Stimulated activated CD8-positive, alpha-beta memory T cell treated with anti-CD3 and anti-CD28 coated beads, Interleukin-4, amount 100 ng/mL, for 4 hours (primary cell): Measurements from ENCODE around the gene TMEM114.

Experiments used
- DNase-seq, 2 donors: peaks; one replicate each; pipeline ENCODE4 v3.0.0-alpha.2; 2020; ENCODE audit warnings: low read depth in 2 of 2, low spot score in 1 of 2

Gene TMEM114

DNA sequence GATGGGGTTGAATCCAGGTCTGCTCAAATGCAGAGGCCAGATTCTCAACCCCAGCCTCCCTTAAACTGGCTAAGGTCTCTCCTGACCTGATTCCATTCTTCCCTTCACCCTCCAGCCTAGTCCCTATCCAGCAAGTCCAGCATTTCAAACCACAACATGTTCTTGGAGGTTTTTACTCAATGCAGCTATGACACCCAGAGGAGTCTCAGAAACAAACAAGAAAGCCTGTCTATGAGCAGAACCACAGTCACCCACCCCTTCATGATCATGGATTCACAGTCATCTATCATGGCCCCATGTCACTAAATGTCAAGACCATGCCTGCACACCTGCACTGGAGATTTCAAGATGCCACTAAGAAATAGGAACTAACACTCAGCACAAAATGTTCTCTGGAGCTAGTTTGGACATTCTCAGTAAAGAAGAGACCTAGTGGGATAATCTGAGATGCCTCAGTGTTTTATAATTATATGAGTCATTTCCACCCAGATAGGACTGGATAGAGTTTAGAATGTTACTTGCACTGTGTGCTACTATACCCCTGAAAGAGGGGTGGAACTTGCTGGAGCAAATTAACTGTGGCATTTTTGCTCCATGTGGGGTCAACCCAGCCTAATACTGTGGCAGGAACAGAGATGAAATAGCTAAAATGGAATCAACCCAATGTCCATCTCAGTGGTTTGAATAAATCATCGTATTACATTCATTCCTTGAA is 21.7 kb upstream of the TMEM114 start:
- no peak for DNase-seq

DNA sequence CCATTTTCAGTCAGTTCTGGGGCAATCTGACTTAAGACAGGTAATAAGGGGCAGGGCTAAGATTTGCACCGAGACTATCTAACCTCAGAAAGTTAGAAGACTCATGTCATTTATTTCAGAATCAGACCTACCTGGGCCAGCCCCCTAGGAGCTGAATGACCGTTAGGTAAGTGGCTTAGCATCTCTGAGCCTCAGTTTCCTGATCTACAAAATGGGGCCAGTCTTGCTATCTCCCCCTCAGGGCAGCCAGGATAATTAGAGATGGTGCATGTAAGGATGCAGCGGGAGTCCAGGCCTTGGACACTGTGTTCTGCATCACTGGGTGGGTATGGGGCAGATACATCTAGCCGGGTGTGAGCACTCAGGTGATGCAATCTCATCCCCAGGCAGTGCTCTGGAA is 20.8 kb upstream of the TMEM114 start:
- DNase-seq = no peak

DNA sequence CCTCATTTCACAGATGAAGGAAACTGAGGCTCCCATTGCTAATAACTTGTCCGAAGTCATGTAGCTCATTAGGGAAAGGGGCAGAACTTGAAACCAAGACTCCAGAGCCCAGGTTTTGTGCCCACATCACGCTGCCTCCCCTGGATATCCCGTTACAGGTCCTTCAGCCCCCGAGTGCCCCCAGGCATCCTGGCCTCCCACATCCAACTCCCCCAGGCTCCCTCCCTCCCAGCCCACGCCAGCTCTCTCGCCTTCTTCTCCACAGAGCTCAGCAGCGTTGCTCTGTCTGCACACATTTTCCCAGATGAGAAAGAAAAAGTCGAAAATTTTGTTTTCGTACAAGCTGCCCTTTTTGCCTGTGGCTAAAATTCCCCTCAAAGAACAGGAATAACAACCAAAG is 16.9 kb upstream of the TMEM114 start:
- no peak for DNase-seq

DNA sequence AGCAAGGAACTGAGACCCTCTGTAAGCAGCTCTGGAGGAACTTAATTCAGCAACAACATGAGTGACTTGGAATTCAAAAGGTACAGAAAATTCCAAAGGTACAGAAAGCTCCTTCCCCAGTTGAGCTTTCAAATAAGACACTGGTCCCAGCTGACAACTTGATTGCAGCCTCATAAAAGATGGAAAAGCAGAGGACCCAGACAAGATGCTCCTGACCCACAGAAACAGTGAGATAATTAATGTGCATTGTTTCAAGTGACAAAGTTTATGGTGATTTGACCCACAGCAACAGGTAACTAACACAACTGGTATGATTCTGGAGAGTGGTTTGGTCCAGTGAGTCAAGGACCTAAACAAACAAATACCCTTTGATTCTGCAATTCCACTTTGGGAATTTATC is 15.2 kb upstream of the TMEM114 start:
- DNase-seq = no peak

DNA sequence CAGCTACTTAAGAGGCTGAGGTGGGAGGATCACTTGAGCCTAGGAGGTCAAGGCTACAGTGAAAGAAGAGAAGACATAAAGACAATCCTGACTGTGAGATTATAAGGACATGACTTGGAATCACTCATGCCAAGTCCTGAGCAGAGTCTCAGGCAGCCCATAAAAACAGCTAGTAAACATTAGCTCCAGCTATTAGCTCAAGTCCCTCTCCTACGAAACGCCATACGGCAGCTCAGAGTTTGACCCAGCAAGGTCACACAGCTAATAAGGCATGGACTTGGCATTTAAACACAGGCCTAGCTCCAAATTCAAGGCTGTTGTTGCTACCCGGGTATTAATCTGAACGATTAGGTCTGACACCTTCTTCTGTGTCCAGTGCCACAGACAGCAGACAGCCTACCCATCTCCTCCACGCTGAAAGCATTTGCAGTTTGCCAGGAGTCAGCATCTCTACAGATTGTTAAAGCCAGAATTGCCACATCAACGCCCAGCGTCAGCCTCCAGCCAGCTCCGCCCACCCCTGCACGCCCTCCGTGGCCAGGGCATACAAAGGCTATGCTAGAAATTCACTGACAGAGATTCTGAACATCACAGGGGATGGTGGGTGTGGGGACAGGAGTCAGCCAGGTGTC is 9.9 kb upstream of the TMEM114 start:
- no peak for DNase-seq

DNA sequence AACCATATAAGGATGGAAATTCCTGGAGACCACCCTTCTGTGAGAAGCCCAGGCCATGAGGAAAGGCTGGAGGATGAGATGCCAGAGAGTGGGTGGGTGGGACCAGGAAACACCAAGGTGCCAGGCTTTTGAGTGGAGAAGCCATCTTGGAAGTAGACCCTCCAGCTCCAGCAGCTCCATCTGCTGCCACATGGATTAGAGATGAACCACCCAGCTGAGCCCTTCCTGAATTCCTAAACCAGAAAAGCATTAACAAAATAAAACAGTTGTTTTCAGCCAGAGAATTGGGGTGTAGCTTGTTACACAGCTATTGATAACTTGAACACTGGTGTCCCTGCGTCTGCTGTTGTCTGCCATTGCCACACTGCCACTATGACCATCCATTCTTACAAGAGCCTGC is 6.3 kb upstream of the TMEM114 start:
- DNase-seq = no peak

DNA sequence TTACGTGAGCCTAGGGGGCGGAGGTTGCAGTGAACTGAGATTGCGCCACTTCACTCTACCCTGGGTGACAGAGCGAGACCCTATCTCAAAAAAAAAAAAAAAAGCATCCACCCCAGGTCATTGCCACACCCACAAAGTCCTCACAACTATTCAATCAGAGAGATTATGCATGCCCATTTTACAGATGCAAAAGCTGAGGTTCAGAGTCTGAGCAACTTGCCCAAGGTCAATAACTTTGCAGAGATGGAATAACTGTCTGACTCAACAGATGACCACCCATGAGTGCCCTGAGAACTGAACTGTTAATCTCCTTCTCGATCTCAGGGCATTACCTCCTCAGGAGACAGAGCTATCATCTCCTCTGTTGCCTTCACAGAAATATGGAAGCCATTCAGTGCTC is 5.5 kb upstream of the TMEM114 start:
- no peak for DNase-seq

DNA sequence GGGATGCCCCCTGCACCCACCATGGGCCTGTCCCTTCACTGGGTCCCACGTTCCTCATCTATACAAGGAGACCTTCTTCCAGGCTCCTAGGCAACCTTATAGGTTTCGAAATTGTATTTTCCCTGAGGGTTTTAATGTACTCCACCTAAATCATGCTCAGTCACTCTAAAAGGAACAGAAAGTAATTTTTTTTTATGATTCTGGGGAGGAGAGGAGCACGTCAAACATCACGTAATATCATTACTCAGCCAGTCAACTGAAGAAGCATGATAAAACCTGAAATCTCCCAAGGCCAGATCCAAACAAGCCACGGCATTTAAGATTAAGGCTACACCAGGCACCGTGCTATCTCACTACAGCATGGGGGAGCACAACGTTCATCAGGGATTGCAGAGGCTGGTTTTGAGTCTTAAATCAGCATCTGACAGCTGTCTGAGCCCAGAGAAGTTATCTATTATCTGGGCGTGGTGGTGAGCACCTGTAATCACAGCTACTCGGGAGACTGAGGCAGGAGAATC is 3.9 kb upstream of the TMEM114 start:
- DNase-seq = no peak

DNA sequence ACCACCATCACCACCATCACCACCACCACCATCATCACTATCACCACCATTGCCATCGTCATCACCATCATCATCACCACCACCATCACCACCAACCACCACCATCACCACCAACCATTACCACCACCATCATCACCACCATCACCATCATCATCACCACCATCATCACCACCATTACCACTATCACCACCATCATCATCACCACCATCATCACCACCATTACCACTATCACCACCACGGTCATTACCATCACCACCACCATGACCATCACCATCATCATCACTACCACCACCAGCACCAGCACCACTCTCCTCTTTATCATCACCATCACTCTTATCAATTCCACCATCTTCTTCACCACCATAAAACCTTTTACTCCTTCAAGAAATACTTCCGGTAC is 1.1 kb upstream of the TMEM114 start:
- DNase-seq = no peak

DNA sequence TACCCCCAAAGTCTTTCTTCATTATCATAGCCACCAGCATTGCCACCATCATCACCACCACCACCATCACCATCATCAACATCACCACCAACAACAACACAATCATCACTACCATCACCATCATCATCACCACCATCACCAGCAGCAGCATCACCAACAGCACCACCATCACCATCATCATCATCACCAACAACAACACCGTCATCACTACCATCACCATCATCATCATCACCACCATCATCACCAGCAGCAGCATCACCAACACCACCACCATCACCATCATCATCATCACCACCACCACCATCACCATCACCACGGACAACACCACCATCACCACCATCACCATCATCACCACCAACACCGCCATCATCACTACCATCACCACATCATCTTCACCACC is 500 bp upstream of the TMEM114 start:
- no peak for DNase-seq

DNA sequence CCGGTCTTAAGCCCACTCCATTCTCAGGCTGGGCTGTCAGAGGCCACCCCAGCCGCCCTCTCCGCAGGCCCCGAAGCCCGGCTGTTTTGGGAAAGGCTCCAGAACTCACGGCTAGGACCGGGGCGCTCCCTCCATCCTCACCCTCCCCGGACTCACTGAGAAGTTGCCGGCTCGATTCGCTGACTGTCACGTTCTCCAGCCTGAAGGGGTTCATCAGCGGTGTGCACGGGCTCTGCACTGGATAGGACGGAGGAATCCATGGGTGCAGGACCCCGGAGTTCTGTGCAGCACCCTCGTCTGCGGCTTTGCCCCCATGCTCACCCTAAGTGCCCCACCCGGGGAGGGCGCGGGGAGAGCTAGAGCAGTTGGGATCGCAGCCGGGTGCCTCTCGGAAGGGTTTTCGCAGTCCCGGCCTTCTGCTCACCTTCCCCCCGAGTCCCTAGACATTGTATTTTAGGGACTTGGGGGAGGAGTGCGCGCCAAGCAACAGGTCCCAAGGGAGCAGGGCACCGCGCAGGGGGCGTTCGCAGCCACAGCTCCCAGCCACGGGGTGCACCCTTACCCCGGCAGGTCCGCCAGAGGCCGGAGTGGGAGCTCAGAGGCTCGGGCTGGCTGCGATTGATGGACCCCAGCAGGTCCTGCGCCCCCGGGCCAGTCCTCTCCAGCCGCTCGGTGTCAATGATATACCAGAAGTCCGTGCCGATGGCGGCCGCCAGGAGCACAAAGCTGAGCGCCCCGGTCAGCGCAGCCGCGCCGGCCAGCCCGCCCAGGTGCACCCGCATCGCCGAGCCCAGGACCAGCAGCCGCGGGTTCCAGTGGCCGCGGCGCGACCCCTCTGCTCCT is 1.0 kb downstream of the TMEM114 start:
- DNase-seq = no peak

DNA sequence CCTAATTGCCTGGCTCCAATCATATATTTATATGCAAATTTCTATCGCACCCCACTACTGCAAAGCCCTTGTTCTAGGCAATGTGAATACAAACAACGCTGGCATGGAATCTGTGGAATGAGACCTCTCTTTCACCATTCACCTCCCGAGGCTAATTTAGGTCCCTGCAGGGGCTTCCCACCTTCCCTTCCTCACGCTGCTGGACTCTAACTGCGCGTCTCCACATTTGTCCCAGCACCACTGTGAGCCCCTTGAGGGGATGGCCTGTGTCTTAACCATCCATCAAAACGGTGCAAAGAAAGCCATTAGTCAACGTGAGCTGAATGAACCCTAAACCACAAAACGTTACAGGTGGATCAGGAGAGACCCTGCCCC is 1.6 kb downstream of the TMEM114 start:
- no peak for DNase-seq

DNA sequence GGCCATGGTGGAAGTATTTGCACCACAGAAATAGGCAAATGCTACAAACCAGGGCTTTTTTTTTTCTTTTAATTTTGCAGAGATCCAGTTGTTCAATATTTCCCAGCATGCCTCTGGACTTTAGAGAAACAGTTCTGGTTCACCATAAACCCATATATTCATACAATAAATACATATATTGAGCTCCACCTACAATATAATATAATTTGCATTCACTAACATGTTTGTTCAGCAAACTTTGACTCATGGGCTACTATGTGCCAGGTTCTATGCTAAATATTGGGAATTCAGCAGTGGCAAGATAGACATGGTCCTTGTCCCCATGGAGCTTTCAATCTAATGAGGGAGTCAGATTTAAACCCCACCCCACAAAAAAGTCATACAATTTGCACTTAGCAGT is 3.2 kb downstream of the TMEM114 start:
- no peak for DNase-seq

DNA sequence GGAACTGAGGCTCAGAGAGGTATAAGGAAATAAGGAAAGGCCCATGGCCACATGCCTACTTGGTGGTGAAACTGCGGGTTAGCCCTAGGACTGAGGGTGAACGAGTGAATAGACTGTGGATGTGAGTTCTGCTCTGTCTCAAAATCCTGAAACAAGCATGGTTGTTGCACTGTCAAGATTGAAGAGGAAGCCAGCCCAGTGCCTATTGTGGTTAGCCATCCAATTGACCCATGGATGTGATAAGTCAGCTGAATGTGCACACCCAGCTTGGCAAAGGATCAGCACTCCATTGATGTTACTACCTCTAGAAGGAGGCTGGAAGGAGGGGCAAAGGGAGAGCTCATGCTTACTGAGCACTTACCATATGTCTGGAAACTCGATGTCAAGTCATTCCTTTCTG is 4.5 kb downstream of the TMEM114 start:
- DNase-seq = no peak

DNA sequence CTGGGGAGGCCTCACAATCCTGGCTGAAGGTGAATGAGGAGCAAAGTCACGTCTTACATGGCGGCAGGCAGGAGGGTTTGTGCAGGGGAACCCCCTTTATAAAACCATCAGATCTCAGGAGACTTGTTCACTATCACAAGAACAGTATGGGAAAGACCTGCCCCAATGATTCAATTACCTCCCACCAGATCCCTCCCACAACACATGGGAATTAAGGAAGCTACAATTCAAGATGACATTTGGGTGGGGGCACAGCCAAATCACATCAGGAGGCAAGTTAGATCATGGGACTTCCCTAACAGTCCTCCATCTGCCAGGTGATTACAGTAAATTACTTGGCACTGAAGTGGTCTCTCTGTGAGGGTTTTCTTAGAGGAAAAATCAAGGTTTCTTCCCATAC is 5.3 kb downstream of the TMEM114 start:
- no peak for DNase-seq

DNA sequence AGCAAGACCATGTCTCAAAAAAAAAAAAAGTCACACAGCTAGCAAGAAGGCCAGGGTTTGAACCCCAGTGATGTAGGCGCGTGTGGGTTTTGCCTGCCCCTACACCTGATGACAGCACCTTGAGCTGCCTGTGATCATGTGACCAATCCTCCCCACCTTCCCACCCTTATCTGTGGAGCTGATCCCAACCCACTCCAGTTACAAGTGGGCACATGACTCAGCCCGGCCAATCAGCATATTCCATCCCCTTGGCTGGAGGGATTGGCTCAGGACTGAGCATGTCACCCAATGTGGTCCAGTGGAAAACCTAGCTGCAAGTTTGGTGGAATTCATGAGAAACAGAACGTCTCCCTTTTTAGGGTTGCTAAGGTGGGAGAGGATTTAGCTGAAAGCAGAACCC is 6.6 kb downstream of the TMEM114 start:
- no peak for DNase-seq

DNA sequence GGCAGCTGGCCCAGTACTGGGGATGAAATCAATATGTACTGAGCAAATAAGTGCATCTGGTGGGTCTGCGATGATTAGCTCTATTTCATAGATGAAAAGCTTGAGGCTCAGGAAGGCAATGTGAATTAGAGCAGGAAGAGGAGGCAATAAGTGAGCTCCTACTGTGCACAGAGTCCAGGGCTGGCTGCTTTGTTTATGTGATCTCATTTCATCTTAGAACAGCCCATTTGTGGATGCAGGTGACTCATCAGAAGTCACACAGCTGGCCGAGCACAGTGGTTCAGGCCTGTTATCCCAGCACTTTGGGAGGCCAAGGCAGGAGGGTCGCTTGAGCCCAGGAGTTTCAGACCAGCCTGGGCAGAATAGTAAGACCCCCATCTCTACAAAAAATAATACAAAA is 7.1 kb downstream of the TMEM114 start:
- DNase-seq = no peak

DNA sequence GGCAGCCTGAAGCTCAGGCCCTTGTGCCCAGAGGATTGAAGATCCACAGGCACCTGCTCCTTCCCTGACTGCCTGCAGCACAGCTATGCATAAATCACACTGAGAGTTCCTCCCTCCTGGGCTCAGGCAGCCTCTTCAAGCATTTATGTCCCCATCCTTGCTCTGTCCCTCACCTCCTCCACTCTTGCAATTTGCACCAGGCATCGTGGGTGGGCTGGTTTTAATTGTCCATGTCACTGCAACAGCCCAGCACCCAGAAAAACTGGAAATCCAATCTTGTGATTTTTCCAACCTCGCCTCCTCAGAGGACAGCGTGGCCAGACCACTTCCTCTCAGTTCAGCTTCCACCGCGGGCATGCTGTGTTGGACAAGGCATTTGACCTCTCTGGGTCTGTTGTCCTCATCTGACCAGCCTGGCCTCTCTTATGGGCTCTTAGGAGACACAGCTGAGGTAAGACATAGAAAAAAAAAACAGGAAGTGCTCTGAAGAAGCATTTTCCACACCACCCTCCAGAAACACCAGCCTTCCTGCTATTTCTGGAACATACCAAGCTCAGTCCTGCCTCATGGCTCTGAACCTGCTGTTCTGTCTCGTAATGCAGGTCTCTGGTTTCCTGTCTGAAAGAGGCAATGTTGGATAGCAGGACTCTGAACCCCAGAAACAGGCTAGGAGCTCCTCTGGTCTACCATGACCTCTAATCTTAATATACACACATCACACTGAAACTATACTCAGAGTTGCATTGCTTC is 8.3 kb downstream of the TMEM114 start:
- no peak for DNase-seq

DNA sequence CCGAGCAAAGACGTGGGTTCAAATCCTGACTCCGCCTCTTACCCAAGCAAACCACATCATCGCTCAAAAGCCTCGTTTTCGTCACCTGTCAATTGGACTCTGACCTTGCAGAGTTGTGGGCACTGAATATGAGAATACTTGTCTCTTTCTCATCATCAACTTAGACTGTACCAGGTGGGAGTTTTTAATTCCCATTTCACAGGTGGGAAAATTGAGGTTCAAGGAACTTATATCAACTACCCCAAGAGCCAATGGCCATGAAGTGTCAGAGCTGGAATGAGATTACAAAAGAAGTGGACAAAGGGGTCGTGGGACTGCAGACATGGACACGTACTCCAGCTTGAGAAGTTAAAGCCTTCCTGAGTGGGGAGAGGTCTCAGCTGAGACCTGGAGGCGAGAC is 10.8 kb downstream of the TMEM114 start:
- DNase-seq = no peak

DNA sequence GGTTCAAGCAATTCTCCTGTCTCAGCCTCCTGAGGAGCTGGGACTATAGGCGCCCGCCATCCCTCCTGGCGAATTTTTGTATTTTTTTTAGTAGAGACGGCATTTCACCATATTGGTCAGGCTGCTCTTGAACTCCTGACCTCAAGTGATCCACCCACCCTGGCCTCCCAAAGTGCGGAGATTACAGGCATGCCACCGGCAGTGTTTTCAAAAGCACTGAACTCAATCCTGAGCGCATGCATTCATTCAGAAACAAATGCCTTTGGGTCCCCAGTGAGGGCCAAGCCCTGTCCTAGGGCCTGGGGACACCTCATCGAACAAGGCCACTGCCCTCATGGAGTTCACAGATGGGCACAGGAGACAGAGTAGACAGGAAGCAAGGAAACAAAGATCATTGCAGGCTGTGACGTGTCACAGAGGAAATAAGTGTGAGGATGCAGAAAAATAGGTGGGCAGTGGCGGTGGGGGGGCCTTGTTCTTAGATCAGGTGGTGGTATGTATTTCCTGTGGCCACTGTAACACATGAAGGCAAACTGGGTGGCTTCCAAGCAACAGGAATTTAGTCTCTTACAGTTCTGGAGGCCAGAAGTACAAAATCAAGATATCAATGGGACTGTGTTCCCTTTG is 12.5 kb downstream of the TMEM114 start:
- DNase-seq = no peak
